Measurements from ENCODE around the gene RCAN2. TPM values are rescaled to one million over a fixed set of nuclear protein-coding genes. Genes with fewer than 3 reads are reported as not detected.
A peak's percentile ranks its signal among the peaks of the same experiment; 100 is the strongest.

RCAN2 gene
- total and polyA plus RNA-seq, 11 donors: 86.4 to 331 (median 311) TPM

DNA sequence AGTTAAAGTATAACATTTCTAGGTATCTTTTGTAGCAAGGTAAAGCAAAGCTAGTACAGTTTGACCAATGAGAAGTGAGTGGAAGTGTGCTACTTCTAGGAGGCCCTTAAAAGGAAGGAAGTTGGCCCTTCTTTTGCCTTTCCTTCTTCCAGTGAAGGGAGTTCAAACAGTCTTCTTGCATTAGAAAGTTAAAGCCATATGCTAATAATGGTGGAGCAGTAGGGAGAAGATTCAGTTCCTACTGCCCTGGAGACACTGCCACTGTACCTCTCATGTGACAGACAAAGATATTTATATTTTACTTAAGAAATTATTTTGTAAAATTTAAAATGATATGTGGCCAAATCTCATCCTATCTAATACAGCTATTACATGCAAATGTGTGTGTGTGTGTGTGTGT lies 26.0 kb upstream of the RCAN2 start:
- Histone ChIP-seq H3K4me1 (peaks cover 0 to 48% (median 18%) of the 10 kb centered on the region in 12 donors), H3K9me3 (no peaks in the 10 kb centered on the region), H3K36me3 (no peaks in the 10 kb centered on the region), H3K4me3 (no peak overlapping the region), H3K27me3 (no peaks in the 10 kb centered on the region), H3K27ac (peak overlapping the region in 4 of 12 donors; percentile 15 to 38 (median 26))
- intact Hi-C loops (cut with DNase I): loop anchor here in 2 of 10 donors (5.0 kb wide), 1 partner anchor 95 kb away; no protein-coding TSS in a partner anchor
- ATAC-seq (no peak), DNase-seq (no peak)
- TF ChIP-seq, protein P1, sequence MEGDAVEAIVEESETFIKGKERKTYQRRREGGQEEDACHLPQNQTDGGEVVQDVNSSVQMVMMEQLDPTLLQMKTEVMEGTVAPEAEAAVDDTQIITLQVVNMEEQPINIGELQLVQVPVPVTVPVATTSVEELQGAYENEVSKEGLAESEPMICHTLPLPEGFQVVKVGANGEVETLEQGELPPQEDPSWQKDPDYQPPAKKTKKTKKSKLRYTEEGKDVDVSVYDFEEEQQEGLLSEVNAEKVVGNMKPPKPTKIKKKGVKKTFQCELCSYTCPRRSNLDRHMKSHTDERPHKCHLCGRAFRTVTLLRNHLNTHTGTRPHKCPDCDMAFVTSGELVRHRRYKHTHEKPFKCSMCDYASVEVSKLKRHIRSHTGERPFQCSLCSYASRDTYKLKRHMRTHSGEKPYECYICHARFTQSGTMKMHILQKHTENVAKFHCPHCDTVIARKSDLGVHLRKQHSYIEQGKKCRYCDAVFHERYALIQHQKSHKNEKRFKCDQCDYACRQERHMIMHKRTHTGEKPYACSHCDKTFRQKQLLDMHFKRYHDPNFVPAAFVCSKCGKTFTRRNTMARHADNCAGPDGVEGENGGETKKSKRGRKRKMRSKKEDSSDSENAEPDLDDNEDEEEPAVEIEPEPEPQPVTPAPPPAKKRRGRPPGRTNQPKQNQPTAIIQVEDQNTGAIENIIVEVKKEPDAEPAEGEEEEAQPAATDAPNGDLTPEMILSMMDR (IDR thresholded peaks at IDR 0.05): no peak
- TF ChIP-seq POLR2A (IDR thresholded peaks at IDR 0.05): no peak

DNA sequence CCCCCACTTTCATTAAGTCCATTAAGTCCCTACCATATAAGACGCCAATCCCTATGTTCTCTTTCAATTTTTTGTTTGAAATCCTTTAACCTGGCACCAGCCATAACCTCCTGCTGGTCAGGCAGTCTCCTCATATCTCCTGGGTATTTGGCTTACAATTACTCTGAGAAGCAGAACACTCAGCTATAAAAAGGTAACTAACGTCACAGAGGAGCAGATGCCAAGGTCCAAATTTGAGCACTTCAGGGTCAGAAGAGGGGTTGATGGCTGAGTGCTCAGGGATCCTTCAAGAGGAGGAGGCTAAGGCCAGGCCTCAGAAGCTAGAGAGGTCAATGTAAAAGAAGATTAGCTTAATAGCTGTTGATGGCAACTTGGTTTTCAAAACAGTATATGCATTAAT lies 22.3 kb upstream of the RCAN2 start:
- Histone ChIP-seq H3K4me3 (no peak overlapping the region), H3K27me3 (no peaks in the 10 kb centered on the region), H3K36me3 (no peaks in the 10 kb centered on the region), H3K9me3 (no peaks in the 10 kb centered on the region), H3K4me1 (peaks cover 0 to 66% (median 40%) of the 10 kb centered on the region in 12 donors), H3K27ac (peak overlapping the region; percentile 53 to 88 (median 80))
- peak in 4 of 5 donors; percentile 37 to 59 (median 55) for DNase-seq
- intact Hi-C loops (cut with DNase I): no loop called here
- TF ChIP-seq POLR2A (IDR thresholded peaks at IDR 0.05): peak in 1 of 2 donors; percentile 60
- TF ChIP-seq, protein P1 (IDR thresholded peaks at IDR 0.05): no peak
- WGBS, 4 donors: 46 to 54% (median 51%) methylated on average over 2 of the region's 2 CpGs
- peak; percentile 60 to 83 (median 78) for ATAC-seq

DNA sequence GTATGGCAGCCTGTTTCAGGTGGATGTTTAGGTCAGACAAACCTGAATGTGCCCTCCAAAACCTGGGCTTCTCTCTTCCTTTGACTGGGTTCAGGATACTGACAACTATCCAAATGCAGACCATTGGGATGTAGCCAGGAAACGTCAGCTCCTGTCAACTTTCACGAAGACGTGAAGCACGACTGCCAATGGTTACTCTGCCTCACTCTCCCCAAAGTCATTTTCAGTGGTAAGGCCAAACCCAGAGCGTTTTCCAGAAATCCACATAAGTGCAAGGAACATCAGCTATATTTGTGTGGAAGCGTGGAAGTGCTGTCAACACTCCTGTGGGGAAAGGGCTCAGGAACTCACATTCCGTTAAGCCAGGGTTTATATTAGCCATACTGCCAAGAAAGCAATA lies 20.1 kb upstream of the RCAN2 start:
- Histone ChIP-seq H3K4me1 (peaks cover 0 to 71% (median 45%) of the 10 kb centered on the region in 12 donors), H3K36me3 (no peaks in the 10 kb centered on the region), H3K9me3 (no peaks in the 10 kb centered on the region), H3K27ac (peak overlapping the region; percentile 68 to 88 (median 80)), H3K4me3 (no peak overlapping the region), H3K27me3 (no peaks in the 10 kb centered on the region)
- ATAC-seq (peak; percentile 21 to 79 (median 51)), DNase-seq (peak in 3 of 5 donors; percentile 18 to 80 (median 46))
- intact Hi-C loops (cut with DNase I): no loop called here
- TF ChIP-seq, protein P1 (IDR thresholded peaks at IDR 0.05): no peak
- no peak for TF ChIP-seq POLR2A (IDR thresholded peaks at IDR 0.05)
- 34 to 51% (median 44%) methylated on average over 7 of the region's 7 CpGs for WGBS, 4 donors

DNA sequence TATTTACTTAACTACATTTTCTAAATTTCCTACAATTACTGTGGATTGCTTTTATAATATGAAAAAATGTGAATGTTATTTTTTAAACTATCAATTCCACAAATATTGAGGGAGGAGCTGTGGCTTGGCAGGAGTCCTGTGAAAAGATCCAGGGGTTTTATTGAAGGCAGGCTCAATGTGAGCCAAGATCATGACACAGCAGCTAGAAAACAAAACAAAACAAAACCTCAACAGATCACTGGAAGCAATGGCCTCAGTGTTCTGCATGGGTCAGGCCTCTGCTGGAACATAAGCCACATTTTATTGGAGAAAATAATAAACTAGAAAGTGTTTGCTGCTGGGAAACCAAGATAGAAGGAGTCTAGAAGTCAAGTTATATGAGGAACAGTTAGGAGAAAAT lies 19.4 kb upstream of the RCAN2 start:
- ATAC-seq (peak in 3 of 4 donors; percentile 35 to 60 (median 47)), DNase-seq (peak in 3 of 5 donors; percentile 28 to 49 (median 46))
- Histone ChIP-seq H3K27ac (peak overlapping the region; percentile 68 to 88 (median 80)), H3K9me3 (no peaks in the 10 kb centered on the region), H3K27me3 (no peaks in the 10 kb centered on the region), H3K36me3 (no peaks in the 10 kb centered on the region), H3K4me1 (peaks cover 0 to 73% (median 47%) of the 10 kb centered on the region in 12 donors), H3K4me3 (no peak overlapping the region)
- intact Hi-C loops (cut with DNase I): no loop called here
- TF ChIP-seq POLR2A (IDR thresholded peaks at IDR 0.05): no peak
- TF ChIP-seq, protein P1 (IDR thresholded peaks at IDR 0.05): no peak

Measured in heart left ventricle (tissue), 16 donors.